OCI-LY7 (cell line): Measurements from ENCODE around the gene TAPBP.

Experiments
- EZH2phosphoT487 ChIP-seq: fragments of 200-600 bp; sonication (generic); IDR thresholded peaks from 2 replicates; pipeline ENCODE4 v1.6.1; 2018; ENCODE audit warnings: low read depth, borderline replicate concordance, mild to moderate bottlenecking, mixed run types, antibody characterized with exemption, low read length, moderate library complexity, mixed read lengths
- TF ChIP-seq, protein P1 (sequence below): fragments of 200-600 bp; sonication (generic); conservative IDR thresholded peaks from 2 replicates; pipeline ENCODE4 v1.5.1; 2014; ENCODE audit warnings: mild to moderate bottlenecking, antibody characterized with exemption, low read length, moderate library complexity, mixed read lengths

DNA sequence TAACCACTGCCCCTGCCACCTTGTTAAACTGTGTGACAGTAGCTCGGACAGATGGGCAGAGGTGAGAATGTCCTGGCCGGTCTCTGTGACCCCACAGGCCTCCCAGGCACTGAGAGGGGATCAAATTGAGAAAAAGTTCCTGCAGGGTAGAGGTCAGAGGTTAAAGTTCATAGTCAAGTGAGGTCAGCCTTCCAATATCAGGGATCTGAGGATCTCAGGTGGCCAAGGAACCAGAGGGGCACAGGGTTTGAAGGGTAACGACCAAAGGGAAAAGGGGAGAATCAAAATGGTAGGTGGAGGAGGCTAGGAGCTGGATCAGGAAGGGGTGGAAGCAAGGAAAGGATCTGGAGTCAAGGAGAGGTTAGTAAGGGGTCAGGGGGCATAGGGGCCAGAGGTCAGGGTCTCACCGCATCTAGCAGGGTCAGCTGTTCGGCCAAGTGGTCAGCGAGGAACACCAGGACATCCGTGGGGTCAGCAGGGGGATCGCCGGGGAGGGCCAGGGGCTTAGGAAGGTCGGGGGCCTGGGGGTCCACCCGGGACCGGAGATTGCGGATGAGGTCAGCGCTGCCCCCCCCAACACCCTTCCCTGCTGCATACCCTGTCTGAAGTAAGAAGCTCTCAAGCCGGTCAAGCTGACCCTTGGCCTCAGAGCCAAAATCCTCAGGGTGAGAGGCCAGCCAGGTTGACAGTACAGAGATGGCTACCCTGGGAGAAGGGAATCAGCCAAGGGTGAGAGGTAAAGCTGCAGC, 18.1 kb downstream of the TAPBP start:
- TF ChIP-seq, protein P1, sequence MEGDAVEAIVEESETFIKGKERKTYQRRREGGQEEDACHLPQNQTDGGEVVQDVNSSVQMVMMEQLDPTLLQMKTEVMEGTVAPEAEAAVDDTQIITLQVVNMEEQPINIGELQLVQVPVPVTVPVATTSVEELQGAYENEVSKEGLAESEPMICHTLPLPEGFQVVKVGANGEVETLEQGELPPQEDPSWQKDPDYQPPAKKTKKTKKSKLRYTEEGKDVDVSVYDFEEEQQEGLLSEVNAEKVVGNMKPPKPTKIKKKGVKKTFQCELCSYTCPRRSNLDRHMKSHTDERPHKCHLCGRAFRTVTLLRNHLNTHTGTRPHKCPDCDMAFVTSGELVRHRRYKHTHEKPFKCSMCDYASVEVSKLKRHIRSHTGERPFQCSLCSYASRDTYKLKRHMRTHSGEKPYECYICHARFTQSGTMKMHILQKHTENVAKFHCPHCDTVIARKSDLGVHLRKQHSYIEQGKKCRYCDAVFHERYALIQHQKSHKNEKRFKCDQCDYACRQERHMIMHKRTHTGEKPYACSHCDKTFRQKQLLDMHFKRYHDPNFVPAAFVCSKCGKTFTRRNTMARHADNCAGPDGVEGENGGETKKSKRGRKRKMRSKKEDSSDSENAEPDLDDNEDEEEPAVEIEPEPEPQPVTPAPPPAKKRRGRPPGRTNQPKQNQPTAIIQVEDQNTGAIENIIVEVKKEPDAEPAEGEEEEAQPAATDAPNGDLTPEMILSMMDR: no peak
- no peak for TF ChIP-seq EZH2phosphoT487
